HG03439 (cell line): ENCODE measurements around the gene DGLUCY.
"Not testable (repeated sequence)": the region's sequence is repeated elsewhere in the genome, so short reads cannot be mapped to it uniquely, and the experiment has no call there.

Experiments
- ATAC-seq: cut with Tn5 transposase; IDR thresholded peaks from one replicate; pipeline ENCODE4 v1.9.1; 2021; ENCODE audit warnings: mild to moderate bottlenecking, moderate library complexity; ENCODE audit not compliant: unreplicated experiment

Gene DGLUCY

DNA sequence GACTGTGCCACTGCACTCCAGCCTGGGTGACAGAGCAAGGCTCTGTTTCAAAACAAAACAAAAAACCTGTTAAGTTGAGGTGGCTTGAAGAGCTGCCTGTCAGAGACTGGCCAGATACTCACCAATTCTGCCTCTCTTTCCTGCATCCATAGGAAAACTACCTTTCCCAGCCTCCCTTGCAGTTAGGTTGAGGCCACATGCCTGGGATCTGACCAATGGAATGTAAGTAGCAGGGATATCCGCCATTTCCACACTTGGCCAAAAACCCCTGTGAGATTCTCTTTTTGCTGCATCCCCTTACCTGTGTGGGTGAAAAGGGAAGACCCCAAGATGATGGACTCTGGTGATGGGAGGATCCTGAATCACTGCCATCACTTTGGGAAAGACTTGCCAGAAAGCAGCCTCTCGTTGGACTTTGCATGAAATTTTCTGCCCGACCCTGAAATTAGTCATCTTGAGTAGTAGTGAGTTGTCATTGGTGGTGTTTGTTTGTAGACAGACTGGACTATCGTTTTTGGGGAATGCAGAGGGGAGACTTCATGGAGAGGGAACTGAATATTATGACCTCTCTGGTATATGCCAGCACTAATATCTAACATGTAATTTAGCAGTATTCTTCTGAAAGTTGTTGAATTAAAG is 116.6 kb downstream of the DGLUCY start:
- no peak for ATAC-seq

DNA sequence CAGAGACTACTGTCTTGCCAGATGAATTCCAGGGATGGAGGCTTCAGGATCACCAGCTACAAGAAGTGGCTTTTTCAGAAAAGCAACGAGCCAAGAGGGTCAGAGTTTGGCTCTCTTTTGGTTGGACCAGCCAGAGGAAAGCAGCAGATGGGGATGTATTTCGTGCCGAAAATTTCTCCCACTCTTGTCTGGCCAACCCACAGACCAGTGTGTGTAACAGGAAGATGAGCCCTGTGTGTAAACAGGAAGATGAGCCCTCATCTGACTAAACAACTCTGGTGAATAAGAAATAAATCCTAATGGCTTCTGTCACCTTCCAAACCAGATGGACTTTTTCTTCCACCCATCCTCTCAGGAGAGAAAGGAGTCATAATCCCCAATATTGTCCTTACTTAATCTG is 117.6 kb downstream of the DGLUCY start:
- ATAC-seq: no peak

- no peak for ATAC-seq
These were observed 118.2 kb downstream of the DGLUCY start for GRCh38 chr14:91232052-91232451.

GRCh38 chr14:91232603-91233002 is 118.7 kb downstream of the DGLUCY start:
- no peak for ATAC-seq

DNA sequence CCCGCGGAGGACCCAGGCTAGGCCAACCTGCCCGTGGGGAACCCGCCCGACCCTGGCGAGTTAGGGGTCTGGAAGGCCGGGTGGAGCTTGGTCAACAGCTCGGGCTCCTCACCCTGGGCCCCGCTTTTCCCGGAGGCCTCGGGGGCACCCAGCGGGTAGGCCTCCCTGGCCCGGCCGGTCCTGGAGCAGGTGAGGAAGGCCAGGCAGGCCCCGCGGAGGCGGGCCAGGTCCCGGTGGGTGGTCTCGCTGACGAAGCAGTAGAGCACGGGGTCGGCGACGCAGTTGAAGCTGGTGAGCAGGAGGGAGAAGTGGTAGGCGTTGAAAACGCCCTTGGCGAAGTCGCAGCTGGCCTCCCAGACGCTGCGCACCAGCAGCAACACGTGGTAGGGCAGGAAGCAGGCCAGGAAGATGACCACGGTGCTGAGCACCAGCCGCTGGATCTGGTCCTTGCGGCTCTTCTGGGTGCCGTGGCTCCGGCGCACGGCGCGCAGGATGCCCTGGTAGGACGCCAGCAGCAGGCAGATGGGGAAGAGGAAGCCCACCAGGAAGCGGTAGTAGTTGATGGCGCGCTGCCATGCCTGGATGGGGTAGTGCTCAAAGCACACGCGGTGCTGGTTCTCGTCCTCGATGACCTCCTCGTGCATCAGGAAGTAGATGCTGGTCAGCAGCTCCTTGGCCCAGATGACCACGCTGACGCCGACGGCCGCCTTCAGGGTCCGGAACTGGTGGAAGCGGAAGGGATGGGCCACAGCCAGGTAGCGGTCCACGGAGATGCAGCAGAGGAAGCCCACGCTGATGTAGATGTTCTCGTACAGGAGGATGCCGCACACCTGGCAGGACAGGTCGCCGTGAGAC is 120.3 kb downstream of the DGLUCY start:
- ATAC-seq: no peak

DNA sequence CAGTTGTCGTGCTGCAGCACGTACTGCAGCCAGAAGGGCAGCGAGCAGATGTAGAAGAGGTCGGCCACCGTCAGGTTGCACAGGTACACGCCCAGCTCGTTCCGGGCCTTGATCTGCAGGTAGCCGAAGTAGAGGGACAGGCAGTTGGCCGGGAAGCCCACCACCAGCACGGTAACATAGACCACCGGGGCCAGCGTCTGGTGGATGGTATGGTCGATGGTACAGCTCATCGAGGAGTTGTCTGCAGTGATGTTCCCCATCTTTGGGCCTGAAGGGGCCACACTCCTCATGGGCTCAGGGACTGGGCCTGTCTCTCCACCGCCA is 120.9 kb downstream of the DGLUCY start:
- no peak for ATAC-seq

GRCh38 chr14:91235841-91236240 is 122.0 kb downstream of the DGLUCY start:
- ATAC-seq: no peak

GRCh38 chr14:91237219-91237618 is 123.3 kb downstream of the DGLUCY start:
- ATAC-seq: no peak

GRCh38 chr14:91238085-91238484 is 124.2 kb downstream of the DGLUCY start:
- no peak for ATAC-seq

DNA sequence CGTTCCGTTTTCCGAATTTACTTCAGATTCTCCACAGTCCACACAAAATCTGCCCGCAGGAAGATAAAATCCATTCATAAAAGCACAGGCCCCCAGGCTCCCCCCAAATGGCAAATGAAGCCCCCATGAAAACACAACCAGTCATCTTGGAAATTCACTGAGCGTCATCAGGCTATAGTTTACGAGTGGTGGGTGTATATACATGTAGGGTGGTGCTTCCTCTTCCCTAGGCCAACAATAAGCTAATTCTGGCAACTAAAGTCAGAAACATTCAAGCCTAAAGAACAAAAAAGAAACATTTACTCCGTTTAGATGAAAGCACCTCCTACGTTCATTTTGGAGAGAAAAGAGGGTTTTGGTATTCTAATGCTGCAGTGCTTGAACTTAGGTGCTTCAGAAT is 124.8 kb downstream of the DGLUCY start:
- ATAC-seq: no peak

GRCh38 chr14:91241863-91242262 is 128.0 kb downstream of the DGLUCY start:
- peak; percentile 48 for ATAC-seq

GRCh38 chr14:91242635-91243034 is 128.8 kb downstream of the DGLUCY start:
- no peak for ATAC-seq

DNA sequence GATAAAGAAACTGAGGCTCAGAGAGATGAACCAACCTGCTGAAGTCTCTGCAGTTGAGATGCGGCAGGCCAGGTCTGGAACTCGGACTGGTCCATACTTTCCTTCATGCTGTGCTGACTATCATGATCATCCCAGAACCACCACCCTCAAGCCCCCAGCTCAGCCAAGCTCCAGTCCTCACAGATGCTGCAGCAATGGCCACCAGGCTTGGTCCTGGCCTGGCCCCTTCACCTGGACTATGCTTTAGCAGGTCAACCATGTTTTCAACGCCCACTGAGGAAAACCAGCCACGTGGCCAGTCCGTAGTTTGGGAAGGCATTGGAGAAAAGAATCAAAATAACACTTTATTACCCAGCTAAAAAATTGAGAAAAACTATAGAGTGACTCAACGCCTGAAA is 129.2 kb downstream of the DGLUCY start:
- no peak for ATAC-seq

DNA sequence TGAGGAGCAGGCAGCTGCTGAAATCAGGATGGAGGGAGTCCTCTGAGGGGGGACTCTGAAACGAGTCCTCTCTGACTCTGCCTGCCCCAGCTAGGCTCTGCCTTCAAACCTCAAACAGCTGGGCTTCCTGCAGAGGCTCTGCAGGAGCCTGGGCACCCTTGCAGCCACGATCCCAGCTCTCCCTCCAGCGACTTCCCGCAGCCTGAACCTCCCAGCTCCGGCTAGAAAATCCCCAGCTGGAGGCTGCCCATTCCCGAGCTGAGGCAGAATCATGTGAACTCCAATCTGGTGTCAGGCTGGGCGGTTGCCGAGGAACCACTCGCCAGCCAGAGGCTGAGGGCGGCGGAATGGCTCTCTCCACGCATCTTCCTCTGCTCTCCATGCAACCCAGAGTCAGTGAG is 130.6 kb downstream of the DGLUCY start, which contains the start of gene GPR68:
TSS of gene GPR68 (minus strand) at position 204 of the 401 bp plus-strand sequence. CDS start 9,654 bp downstream, outside the sequence.
- ATAC-seq: no peak

DNA sequence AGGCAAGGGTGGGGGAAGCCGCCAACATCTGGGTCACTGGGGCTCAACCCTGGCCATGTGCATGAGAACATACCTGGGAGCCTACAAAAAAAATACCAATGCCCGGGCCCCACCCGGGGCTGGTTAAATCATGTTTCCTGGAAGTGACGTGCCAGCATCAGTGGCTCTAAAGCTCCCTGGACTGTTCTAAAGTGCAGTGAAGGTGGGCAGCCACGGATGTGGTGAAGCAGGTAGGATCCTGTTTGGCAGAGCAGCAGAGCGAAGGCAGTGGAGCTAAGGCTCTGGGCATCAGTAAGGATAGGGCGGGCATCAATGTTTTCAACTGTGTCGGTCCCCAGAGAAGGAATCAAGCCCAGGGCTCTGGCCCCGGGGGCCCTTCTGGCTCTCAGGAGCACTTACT is 131.2 kb downstream of the DGLUCY start:
- ATAC-seq: no peak

- ATAC-seq: not testable (repeated sequence)
These were observed 131.7 kb downstream of the DGLUCY start for GRCh38 chr14:91245616-91246015.

- no peak for ATAC-seq
These were observed 132.4 kb downstream of the DGLUCY start for GRCh38 chr14:91246051-91246852.

GRCh38 chr14:91249841-91250616 is 136.2 kb downstream of the DGLUCY start:
- ATAC-seq: peak; percentile 80

DNA sequence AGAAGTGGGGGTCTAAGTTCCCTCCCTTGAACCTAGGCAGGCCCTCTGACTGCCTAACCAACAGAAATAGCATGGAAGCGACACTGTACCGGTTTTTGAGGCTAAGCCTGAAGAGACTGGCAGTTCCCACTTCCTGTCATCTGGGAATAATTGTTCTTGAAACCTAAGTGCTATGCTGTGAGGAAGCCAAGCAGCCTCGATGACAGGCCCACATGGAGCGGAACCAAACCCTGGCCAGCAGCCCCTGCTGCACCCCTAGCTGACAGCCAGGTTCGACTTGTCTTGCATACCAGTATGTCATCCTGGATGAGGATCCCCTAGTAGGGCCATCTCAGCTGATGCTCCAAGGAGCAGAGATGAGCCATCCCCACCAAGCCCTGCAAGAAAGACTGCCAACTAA is 137.0 kb downstream of the DGLUCY start:
- no peak for ATAC-seq

- ATAC-seq: peak; percentile 32
These were observed 139.3 kb downstream of the DGLUCY start for GRCh38 chr14:91252871-91253794.
